ENCODE data around the gene SGCA.

The SGCA gene

DNA sequence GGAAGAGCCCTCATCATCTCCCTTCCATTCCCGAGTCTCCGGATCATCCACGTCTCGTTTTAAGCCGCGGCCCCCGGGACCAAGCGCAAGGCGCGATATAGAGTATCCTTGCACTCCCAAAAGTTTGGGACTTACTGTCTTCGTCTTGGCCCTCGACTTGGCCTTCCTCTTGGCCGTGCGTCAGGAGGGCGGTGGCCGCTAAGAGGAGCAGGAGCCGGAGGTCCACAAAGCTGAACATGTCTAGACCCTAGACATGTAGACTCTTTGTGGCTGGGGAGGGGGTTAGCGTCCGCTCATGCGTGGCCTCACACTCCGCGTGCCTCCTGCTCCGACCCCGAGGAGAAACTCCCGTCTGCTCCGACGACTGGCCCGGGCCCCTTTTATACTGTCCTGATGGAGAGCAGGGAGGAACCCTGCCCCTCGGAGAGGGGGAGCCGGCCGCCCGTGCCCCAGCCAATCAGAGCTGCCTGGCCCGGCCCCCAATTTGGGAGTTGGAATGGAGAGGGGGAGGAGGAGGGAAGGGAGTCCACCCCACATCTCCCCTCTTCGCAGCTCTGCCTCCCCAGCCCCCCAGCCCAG, 35.6 kb downstream of the SGCA start, which contains the start of gene COL1A1:
Gene COL1A1 (minus strand): TSS at position 356 of the 579 bp plus-strand sequence. CDS start 118 bp downstream, at position 238.
- no peak for DNase-seq
- Mint-ChIP-seq H3K27me3 (peaks cover 59 to 60% of the 10 kb centered on the region in 2 donors), H3K36me3 (no peaks in the 10 kb centered on the region), H3K9me3 (no peaks in the 10 kb centered on the region), H3K4me3 (peak within 1 kb of the TSS; percentile 71 to 82), H3K4me1 (peaks cover 22 to 34% of the 10 kb centered on the region in 2 donors), H3K27ac (peak within 1 kb of the TSS; percentile 63)
- ATAC-seq (replicated peaks), result no peak

- no peak for ATAC-seq (replicated peaks)
- no peak overlapping the region for H3K27ac Mint-ChIP-seq
- DNase-seq, result no peak
- H3K27me3 Mint-ChIP-seq, result peaks cover 70 to 77% of the 10 kb centered on the region in 2 donors
- H3K36me3 Mint-ChIP-seq, result no peaks in the 10 kb centered on the region
- H3K4me1 Mint-ChIP-seq, result peaks cover 25 to 39% of the 10 kb centered on the region in 2 donors
- H3K9me3 Mint-ChIP-seq, result no peaks in the 10 kb centered on the region
- H3K4me3 Mint-ChIP-seq, result no peak overlapping the region
Measured at GRCh38 chr17:50203086-50203485, 37.3 kb downstream of the SGCA start.

DNA sequence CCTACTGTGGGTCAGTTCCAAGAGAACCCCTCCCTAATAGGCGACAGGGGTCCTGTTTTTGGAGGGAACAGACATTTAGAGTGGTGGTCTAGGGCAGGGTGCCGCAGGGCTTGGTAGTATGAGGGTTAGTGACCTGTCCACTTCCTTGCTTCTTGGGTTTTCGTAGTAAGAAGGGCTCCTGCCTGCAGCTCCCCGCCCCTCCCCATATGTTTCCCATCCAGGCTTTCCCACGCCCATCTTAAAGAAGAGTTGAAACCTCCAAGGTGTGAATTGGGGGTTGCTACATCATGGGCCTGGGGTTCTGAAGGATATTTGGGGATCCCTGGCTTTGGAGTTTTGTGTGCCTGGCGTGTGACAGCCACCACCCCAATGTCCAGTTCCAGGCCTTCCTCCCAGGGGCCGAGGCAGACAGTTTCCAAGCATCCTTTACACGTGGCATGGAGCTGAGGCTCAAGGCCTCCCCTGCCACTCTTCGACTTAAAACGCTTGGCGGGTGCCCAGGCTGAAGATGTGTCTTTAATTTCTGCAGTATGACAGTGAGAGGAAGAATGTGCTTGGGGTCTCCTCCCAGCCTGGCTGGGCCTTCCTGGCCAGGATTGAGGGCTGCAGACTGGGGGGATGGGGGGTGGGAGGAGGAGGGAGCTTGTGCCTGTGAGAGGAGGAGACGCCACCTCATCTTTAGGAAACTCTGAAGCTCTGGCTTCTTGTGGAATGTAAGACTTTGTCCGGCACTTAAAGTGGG, 38.0 kb downstream of the SGCA start:
- ATAC-seq (replicated peaks) (no peak), DNase-seq (no peak)
- no peak overlapping the region for H3K4me3 Mint-ChIP-seq

GRCh38 chr17:50204431-50204830, 38.6 kb downstream of the SGCA start:
- DNase-seq (no peak), ATAC-seq (replicated peaks) (no peak)
- Mint-ChIP-seq H3K9me3 (no peaks in the 10 kb centered on the region), H3K27me3 (peaks cover 77 to 84% of the 10 kb centered on the region in 2 donors), H3K4me3 (no peak overlapping the region), H3K36me3 (no peaks in the 10 kb centered on the region), H3K27ac (no peak overlapping the region), H3K4me1 (peaks cover 19 to 32% of the 10 kb centered on the region in 2 donors)

More for the DNA sequence above, 38.0 kb downstream of the SGCA start:
- Mint-ChIP-seq H3K27ac (no peak overlapping the region), H3K36me3 (no peaks in the 10 kb centered on the region), H3K27me3 (peaks cover 70 to 78% of the 10 kb centered on the region in 2 donors), H3K4me1 (peaks cover 19 to 32% of the 10 kb centered on the region in 2 donors), H3K9me3 (no peaks in the 10 kb centered on the region)

DNA sequence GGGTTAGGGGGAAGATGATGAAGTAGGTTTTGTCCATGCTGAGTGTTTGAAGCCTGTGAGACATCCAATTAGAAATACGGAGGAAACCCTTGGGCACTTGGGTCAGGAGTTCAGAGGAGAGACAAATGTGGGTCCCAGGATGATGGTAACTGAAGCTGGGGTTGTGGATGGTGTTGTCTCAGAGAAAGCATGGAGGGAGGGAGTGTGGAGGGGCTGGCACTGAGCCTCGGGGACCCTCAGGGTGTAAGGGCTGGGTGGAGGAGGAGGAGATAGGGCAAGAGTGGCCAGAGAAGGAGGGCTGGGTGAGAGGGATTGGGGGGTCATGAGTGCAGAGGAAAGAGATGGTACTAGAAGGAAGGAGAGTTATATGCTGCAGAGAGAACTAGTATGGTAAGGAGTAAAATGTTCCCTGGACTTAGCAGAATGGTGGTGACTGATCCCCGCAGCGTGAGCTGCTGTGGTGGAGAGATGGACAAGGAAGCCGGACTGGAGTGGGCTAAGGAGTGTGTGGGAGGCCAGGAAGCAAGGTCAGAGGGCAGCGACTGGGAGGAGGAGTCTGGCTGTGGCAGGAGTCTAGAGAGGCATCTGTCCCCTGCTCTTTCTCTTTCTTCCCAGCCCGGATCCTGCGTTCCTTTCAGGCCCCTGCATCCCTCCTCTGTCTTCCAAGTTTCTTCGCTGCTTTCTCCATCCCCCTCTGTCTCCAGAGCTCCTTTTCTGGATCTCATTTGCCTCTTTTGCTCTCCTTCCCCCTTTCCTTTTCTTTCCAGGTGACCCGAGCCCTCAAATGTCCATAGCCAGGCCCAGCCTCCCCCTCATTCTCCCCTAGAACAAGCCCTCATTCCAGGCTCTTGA, 39.5 kb downstream of the SGCA start:
- Mint-ChIP-seq H3K4me3 (no peak overlapping the region), H3K36me3 (no peaks in the 10 kb centered on the region), H3K4me1 (peaks cover 15 to 25% of the 10 kb centered on the region in 2 donors), H3K9me3 (no peaks in the 10 kb centered on the region), H3K27me3 (peaks cover 83 to 85% of the 10 kb centered on the region in 2 donors), H3K27ac (no peak overlapping the region)
- DNase-seq (no peak), ATAC-seq (replicated peaks) (no peak)

DNA sequence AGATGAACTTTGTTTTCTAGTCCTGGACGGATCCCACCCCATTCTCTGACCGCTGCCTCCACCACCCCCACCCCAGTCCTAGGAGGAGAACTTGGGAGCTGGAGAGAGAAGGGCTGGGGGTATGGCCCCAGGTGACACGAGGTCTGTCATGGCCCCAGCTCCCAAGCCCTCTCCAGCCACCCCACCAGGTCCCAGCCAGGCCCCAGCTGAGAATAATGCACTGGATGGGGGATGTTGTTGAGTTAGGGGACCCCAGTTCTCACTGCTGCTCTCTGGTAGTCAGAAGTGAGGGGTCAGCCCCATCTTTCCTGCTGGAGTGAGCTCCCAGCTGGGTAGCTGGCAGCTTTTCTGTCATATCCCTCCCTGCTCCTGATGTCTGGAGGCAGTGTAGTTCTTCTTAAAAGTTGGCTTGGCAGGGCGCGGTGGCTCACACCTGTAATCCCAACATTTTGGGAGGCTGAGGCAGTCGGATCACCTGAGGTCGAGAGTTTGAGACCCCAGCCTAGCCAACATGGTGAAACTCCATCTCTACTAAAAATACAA, 40.2 kb downstream of the SGCA start:
- H3K4me1 Mint-ChIP-seq, result peaks cover 10 to 18% of the 10 kb centered on the region in 2 donors
- no peak overlapping the region for H3K27ac Mint-ChIP-seq
- H3K4me3 Mint-ChIP-seq, result no peak overlapping the region
- H3K36me3 Mint-ChIP-seq, result no peaks in the 10 kb centered on the region
- ATAC-seq (replicated peaks), result no peak
- DNase-seq, result no peak
- H3K27me3 Mint-ChIP-seq, result peaks cover 81 to 83% of the 10 kb centered on the region in 2 donors
- no peaks in the 10 kb centered on the region for H3K9me3 Mint-ChIP-seq

- Mint-ChIP-seq H3K9me3 (no peaks in the 10 kb centered on the region), H3K36me3 (no peaks in the 10 kb centered on the region), H3K27me3 (peaks cover 81 to 83% of the 10 kb centered on the region in 2 donors), H3K4me3 (peak overlapping the region in 1 of 2 donors; percentile 15), H3K27ac (no peak overlapping the region), H3K4me1 (peaks cover 11 to 13% of the 10 kb centered on the region in 2 donors)
- ATAC-seq (replicated peaks) (no peak), DNase-seq (no peak)
Measured at GRCh38 chr17:50206604-50207293, 40.9 kb downstream of the SGCA start.

DNA sequence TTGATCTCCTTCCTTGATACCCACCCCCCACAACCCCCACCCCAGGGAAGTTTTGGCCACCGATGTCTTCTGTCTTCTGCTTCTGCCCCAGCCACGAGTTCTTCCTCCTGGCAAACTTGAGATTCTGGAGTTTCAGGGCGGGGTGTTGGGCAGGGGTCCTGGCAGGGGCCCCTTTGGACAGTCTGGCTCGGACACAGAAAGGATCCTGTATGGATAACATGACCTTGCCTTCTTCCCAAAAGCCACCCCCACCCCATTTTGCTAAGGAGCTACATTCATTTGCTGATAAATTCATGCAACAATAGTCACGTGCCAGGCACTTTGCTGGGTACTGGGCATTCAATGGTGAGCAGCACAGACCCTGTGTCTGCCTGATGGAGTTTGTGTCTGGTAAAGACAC, 41.5 kb downstream of the SGCA start:
- no peak overlapping the region for H3K27ac Mint-ChIP-seq
- H3K27me3 Mint-ChIP-seq, result peaks cover 78 to 79% of the 10 kb centered on the region in 2 donors
- no peaks in the 10 kb centered on the region for H3K9me3 Mint-ChIP-seq
- DNase-seq, result no peak
- ATAC-seq (replicated peaks), result no peak
- H3K4me3 Mint-ChIP-seq, result no peak overlapping the region
- peaks cover 10 to 14% of the 10 kb centered on the region in 2 donors for H3K4me1 Mint-ChIP-seq
- H3K36me3 Mint-ChIP-seq, result no peaks in the 10 kb centered on the region

DNA sequence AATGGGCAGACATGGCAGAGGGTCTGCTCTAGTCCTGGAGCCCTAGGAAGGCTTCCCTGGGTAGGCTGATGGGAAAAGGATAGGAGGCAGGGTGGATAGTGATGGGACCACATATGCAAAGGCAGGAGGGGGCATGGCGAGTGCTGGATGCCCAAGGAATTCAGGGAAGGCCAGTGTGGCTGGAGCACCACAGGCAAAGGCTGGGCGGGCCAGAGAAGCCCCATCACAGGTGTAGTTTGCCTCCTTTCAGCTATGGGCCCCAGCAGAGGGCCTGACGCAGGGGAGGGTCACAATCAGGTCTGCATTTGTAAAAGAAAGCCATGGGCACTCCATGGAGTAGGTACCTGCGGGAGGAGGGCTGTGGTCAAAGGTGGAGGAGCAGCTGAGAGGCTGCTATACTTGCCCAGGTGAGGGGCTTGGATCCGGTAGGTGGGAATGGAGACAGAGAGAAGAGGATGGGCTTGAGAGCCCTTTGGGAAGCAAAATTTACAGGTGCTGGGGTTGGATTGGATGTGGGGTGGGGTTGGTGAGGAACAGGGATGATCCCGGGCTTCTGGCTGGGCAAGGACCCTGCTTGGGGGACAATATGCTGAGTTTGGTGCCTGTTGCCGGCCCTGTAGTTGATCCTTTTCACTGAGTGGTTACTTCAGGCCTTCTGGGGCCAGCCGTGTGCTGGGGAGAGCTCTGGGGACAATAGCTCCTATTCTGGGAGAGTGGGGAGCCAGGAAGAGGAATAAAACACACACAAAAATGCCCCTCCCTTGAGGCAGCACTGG, 42.2 kb downstream of the SGCA start:
- Mint-ChIP-seq H3K27me3 (peaks cover 71 to 72% of the 10 kb centered on the region in 2 donors), H3K4me1 (peaks cover 16% of the 10 kb centered on the region in 2 donors), H3K9me3 (no peaks in the 10 kb centered on the region), H3K27ac (no peak overlapping the region), H3K4me3 (no peak overlapping the region), H3K36me3 (no peaks in the 10 kb centered on the region)
- ATAC-seq (replicated peaks) (no peak), DNase-seq (no peak)

- no peaks in the 10 kb centered on the region for H3K36me3 Mint-ChIP-seq
- peaks cover 69 to 70% of the 10 kb centered on the region in 2 donors for H3K27me3 Mint-ChIP-seq
- H3K27ac Mint-ChIP-seq, result no peak overlapping the region
- ATAC-seq (replicated peaks) (no peak), DNase-seq (no peak)
- no peak overlapping the region for H3K4me3 Mint-ChIP-seq
- no peaks in the 10 kb centered on the region for H3K9me3 Mint-ChIP-seq
- H3K4me1 Mint-ChIP-seq, result peaks cover 20 to 21% of the 10 kb centered on the region in 2 donors
Measured at GRCh38 chr17:50208611-50209061, 42.8 kb downstream of the SGCA start.

DNA sequence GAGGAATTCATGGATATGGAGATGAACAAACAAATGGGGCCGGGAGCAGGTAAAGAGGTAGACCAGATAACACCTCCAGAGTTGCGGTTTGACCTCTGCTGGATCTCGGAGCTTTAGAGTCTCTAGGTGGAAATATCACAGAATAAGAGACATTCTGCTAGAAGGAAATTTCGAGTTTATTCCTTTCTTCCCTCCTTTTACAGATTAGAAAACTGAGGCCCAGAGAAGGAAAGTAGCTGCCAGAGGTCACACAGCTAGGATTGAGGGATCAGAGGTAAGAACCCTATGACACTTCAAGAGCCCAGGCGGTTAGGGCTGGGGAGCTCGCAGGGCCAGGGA, 43.3 kb downstream of the SGCA start:
- Mint-ChIP-seq H3K9me3 (no peaks in the 10 kb centered on the region), H3K36me3 (no peaks in the 10 kb centered on the region), H3K27ac (no peak overlapping the region), H3K4me1 (peaks cover 21% of the 10 kb centered on the region in 2 donors), H3K4me3 (no peak overlapping the region), H3K27me3 (peaks cover 66 to 70% of the 10 kb centered on the region in 2 donors)
- no peak for ATAC-seq (replicated peaks)
- DNase-seq, result no peak

DNA sequence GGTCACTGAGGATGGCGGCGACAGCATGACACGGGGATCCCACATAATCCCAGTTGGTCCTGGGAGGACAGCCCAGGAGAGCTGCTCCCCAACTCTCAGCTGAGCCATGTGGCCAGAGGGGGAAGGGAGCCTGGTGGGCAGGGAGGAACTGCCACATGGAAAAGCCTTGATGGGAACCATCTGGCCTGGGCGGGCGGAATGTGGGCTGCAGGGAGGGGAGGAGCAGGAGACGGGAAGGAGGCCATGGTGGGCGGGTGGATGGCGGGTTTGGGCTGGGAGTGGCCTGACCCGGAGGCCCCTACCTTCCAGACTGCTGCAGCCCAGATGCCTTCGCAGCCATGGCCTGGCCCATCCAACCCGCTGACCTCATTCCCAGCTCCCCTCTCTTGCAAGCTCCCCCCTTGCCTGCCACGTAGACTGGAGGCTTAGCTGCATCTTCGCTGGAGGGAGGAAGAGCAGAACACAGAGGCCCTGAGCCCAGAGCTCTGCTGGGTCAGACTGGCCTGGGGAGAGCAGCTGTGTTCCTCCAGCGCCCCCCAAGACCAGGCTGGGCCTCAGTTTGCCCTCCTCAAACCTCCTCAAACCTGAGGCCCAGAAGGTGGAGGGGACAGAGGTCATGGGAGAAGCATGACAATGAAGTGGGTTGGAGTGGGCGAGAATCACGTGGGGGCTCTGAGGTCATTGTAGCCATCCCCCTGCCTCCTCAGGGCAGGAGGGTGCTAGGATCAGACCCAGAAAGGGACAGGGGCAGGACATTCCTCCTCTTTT, 43.9 kb downstream of the SGCA start:
- no peak overlapping the region for H3K4me3 Mint-ChIP-seq
- H3K27ac Mint-ChIP-seq, result no peak overlapping the region
- ATAC-seq (replicated peaks) (no peak), DNase-seq (no peak)
- H3K36me3 Mint-ChIP-seq, result no peaks in the 10 kb centered on the region
- peaks cover 67 to 72% of the 10 kb centered on the region in 2 donors for H3K27me3 Mint-ChIP-seq
- no peaks in the 10 kb centered on the region for H3K9me3 Mint-ChIP-seq
- peaks cover 21% of the 10 kb centered on the region in 2 donors for H3K4me1 Mint-ChIP-seq
